DND-41 (cell line): ENCODE results near the gene C14orf180.

ENCODE experiments used
- CTCF ChIP-seq: IDR thresholded peaks from 2 replicates; pipeline ENCODE4 v1.5.1; 2012; ENCODE audit warnings: borderline replicate concordance, low read length, moderate library complexity, mild to moderate bottlenecking; ENCODE audit not compliant: poor library complexity, severe bottlenecking; ENCODE audit errors: extremely low read depth
- EZH2 ChIP-seq: IDR thresholded peaks from 3 replicates; pipeline ENCODE4 v1.6.1; 2012; ENCODE audit warnings: borderline replicate concordance, low read depth, mild to moderate bottlenecking, moderate library complexity, low read length, inconsistent platforms; ENCODE audit not compliant: severe bottlenecking

GRCh38 chr14:104577426-104577825 lies 2.1 kb upstream of the C14orf180 start:
- TF ChIP-seq CTCF: no peak
- no peak for TF ChIP-seq EZH2
